ENCODE results near the gene XDH.

XDH gene

GRCh38 chr2:31365834-31366505 is 48.6 kb downstream of the XDH start:
- DNase-seq (ENCODE audit: low read depth in 3 of 3) = no peak

DNA sequence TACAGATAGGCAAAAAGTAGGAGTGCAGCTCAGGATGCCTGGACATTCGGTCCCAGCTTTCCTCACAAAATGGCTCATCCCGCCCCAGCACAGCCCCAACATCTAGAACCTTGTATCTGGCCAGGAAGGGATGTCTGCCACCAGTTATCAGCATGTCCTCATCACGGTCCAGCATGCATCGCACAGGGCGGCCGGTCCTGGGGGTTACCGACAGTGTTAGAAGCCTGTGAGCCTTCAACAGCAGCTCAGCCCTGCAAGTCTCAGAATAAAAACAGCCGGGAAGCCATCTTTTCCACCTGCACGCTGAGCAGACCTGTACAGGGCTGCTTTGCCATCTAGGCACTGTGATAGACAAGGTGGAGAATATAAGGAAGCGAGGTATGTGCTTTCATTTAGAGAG is 49.2 kb downstream of the XDH start:
- no peak for DNase-seq (ENCODE audit: low read depth in 3 of 3)

GRCh38 chr2:31363956-31364750 is 50.4 kb downstream of the XDH start:
- DNase-seq (ENCODE audit: low read depth in 3 of 3) = no peak

DNA sequence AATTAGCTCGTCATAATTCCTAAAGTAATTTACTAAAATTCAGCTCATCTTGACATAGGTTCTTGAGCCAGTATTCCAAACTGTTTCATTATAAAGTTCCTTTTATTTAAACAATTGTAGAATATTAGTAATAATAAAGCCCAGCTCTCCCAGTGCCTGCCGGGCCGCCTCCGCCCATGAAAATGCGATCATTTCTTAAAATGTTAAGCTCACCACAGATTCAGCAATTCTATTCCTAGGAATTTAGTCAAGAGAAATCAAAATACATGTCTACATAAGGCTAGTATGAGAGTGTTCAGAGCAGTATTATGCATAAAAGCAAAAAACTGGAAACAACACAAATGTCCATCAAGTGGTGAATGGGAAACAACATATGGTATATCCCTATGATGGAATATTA is 52.0 kb downstream of the XDH start:
- no peak for DNase-seq (ENCODE audit: low read depth in 3 of 3)

DNA sequence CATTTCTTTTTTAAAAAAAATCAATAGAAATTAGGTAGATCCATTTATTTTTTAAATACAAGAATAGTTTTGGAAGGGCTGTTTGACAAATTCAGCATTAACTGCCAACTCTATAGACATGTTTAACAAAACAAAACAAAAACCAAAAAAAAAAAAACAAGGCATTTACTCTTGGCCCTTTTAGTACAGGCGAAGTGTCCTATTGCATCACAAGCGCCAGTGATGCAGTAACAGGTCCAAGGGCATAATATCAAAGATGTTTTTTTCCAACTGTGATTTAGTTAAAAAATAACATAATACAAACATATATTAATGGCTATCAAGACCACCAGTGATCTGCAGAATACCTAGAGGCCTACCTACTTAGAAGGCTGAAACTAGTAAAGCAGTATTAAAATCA is 55.3 kb downstream of the XDH start:
- DNase-seq (ENCODE audit: low read depth in 3 of 3) = no peak

GRCh38 chr2:31354837-31355236 is 59.7 kb downstream of the XDH start:
- DNase-seq (ENCODE audit: low read depth in 3 of 3) = no peak

- no peak for DNase-seq (ENCODE audit: low read depth in 3 of 3)
These were observed 61.4 kb downstream of the XDH start for GRCh38 chr2:31353179-31353578.

- DNase-seq (ENCODE audit: low read depth in 3 of 3) = no peak
These were observed 64.9 kb downstream of the XDH start for GRCh38 chr2:31349684-31350083.

GRCh38 chr2:31349160-31349559 is 65.4 kb downstream of the XDH start:
- DNase-seq (ENCODE audit: low read depth in 3 of 3) = no peak

DNA sequence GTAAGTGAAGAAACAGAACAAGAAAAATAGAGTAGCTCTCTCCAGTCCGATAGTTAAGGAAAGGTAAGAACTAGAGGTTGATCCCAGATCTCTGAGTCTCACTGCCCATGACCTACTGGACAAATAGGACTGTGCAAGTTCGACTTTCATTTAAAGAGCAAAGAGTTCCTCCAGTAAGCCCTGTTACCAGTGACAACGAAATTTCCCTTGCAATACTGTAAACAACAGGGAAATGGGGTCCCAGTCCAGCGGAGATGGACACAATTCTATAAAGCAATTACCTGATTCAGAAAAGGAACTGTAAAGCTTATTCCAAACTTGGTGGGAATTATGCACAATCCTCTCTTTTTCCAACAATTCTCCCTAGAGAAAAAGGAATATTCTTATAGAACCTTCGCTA is 65.9 kb downstream of the XDH start:
- no peak for DNase-seq (ENCODE audit: low read depth in 3 of 3)

DNA sequence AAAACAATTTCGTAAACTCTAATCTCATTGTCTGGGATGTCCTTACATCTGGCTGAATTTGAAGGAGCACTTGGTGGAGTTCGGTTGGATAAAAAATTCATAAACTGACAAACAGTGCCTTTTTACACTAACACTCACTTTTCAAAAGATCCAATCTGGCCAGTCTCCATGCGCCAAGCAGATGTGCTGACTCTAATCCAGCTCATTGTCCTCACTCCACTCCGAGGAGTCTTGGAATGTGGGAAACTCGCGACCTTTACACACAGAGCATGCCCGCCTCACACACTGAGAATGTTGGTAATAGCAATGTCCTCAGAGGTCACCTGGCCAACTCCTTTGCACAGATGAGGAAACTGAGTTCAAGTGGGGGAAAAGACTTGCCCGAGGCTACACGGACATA is 66.8 kb downstream of the XDH start:
- no peak for DNase-seq (ENCODE audit: low read depth in 3 of 3)

DNA sequence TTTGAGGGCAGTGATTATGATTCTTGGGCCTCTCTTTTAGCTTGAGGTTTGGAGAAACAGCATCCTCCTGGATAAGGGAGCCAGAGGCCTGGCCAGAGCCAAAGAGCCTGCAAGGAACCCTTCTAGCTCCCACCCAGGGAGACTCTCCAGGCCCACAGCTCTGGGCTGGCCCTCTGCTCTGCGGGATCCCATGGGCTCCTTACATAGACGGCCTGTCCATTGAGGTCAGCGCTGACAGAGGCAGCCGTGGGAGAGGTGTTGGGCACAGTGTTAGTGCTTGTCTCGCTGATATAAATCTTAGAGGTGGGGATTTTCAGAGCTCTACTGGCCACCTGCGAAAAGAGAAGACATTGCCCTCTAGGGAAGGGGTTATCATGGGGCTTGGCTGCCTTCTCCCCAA is 67.2 kb downstream of the XDH start:
- no peak for DNase-seq (ENCODE audit: low read depth in 3 of 3)

DNA sequence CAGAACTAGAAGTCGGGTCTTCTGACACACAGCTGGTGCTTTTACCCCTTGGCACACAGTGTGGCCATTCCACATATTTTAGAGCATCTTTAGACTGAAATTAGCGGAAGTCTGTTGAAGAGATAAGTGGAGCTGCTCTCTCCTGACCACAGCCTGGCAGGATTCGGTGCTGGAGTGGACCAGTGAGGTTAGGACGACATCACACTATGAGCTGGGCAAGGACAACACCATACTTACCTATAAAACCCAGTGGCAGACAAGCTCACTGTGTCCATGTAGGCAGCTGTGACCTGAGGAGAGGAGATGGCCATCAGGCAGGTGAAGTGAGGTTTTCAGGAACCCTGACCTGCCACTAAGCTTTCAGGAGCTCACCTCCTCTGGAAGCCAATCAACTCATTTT is 70.1 kb downstream of the XDH start:
- DNase-seq (ENCODE audit: low read depth in 3 of 3) = no peak

GRCh38 chr2:31341351-31341750 is 73.2 kb downstream of the XDH start:
- no peak for DNase-seq (ENCODE audit: low read depth in 3 of 3)

- DNase-seq (ENCODE audit: low read depth in 3 of 3) = no peak
These were observed 74.8 kb downstream of the XDH start for GRCh38 chr2:31339696-31340095.

- no peak for DNase-seq (ENCODE audit: low read depth in 3 of 3)
These were observed 76.7 kb downstream of the XDH start for GRCh38 chr2:31337860-31338259.

DNA sequence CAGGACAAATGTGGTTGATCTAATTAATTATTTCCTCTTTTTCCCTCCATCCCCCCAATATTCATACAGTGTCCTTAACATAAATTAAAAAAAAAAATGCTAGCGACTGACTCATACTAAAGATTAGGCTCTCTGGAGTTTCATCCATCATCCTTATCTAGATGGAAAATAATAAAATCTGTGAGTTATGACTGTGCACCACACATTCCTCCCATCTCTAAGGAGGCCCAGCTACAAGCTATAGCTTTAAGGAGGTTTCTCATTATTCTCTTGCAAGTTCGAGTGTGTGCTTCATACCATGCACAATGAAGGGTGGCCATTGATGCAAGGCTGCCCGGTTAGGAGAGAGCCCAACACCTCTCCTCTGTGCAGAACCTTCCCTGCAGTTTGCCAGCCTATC is 77.3 kb downstream of the XDH start:
- DNase-seq (ENCODE audit: low read depth in 3 of 3) = no peak

- DNase-seq (ENCODE audit: low read depth in 3 of 3) = no peak
These were observed 78.5 kb downstream of the XDH start for GRCh38 chr2:31335921-31336585.

GRCh38 chr2:31334311-31335026 is 80.1 kb downstream of the XDH start:
- no peak for DNase-seq (ENCODE audit: low read depth in 3 of 3)

- peak; percentile 47 to 57 (median 48) for DNase-seq (ENCODE audit: low read depth in 3 of 3)
These were observed 80.9 kb downstream of the XDH start for GRCh38 chr2:31333527-31334183.

GRCh38 chr2:31333046-31333445 is 81.5 kb downstream of the XDH start:
- no peak for DNase-seq (ENCODE audit: low read depth in 3 of 3)

- DNase-seq (ENCODE audit: low read depth in 3 of 3) = no peak
These were observed 82.0 kb downstream of the XDH start for GRCh38 chr2:31332521-31332920.

Data from stimulated activated CD4-positive, alpha-beta T cell treated with anti-CD3 and anti-CD28 coated beads, TNF-alpha, amount 100 ng/mL, for 4 hours (primary cell).